ENCODE measurements around the gene EHF.

EHF gene

DNA sequence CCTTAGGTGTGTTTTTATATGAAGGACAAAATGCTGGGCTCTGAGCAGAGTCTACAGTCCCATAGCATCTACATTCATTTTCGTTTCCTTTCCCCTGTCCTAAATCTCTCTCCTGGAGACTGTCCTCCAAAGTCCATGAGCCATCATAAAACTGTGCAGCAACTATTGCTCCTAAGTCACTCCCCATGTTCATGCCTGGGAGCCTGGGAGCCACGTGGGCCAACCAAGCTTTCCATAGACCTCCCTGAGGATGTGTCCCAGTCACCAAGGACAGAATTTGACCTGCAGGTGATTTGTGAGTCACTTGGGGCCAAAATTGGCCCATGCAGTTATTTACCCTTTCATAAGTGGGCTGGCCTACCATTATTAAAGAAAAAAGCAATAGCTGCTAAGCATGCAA, 28.7 kb downstream of the EHF start:
- Mint-ChIP-seq H3K4me3 (no peak overlapping the region), H3K27me3 (ENCODE audit: low read depth) (peaks cover 61% of the 10 kb centered on the region), H3K4me1 (ENCODE audit: low read depth) (peaks cover 21% of the 10 kb centered on the region), H3K9me3 (no peaks in the 10 kb centered on the region), H3K27ac (no peak overlapping the region), H3K36me3 (ENCODE audit: low read depth) (no peaks in the 10 kb centered on the region)
- no peak for DNase-seq (ENCODE audit: low spot score)

DNA sequence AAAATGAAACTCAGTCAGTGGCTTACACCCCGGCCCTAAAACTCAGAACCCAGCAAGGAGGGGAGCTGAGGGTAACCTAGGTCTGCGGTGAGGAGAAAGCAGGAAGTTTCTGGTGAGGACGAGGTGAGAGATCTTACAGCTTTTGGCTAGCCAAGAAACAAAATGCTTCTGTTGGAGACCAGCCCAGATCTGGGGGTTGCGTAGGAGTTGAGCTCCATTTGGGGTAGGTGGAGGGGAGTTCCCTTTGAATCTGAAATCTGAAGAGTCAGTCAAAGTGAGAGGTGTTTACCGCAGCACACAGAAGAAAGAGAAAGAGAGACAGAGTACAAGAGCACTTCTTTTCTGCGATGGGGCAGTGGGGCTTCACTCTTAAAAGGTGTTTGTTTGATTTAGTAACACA, 29.6 kb downstream of the EHF start:
- H3K4me3 Mint-ChIP-seq: peak overlapping the region; percentile 69
- H3K36me3 Mint-ChIP-seq (ENCODE audit: low read depth): no peaks in the 10 kb centered on the region
- H3K27me3 Mint-ChIP-seq (ENCODE audit: low read depth): peaks cover 58% of the 10 kb centered on the region
- peak overlapping the region; percentile 64 for H3K27ac Mint-ChIP-seq
- DNase-seq (ENCODE audit: low spot score): peak; percentile 90
- no peaks in the 10 kb centered on the region for H3K9me3 Mint-ChIP-seq
- H3K4me1 Mint-ChIP-seq (ENCODE audit: low read depth): peaks cover 21% of the 10 kb centered on the region

DNA sequence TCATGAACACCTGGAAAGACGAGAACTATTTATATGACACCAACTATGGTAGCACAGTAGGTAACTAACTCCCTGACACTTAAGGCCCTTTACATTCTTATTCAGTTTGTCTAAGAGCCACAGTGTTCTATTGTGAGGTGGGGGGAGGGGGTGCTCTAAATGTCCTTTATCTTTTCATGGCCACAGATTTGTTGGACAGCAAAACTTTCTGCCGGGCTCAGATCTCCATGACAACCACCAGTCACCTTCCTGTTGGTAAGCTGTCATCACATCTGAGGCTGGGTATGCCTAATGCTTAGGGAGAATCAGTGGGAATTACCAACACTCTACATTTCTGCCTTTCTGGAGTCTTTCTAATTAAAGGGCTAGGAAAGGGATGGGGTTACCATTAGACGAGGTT, 30.7 kb downstream of the EHF start:
- Mint-ChIP-seq H3K4me3 (peak overlapping the region; percentile 34), H3K36me3 (ENCODE audit: low read depth) (no peaks in the 10 kb centered on the region), H3K9me3 (no peaks in the 10 kb centered on the region), H3K27me3 (ENCODE audit: low read depth) (peaks cover 54% of the 10 kb centered on the region), H3K27ac (no peak overlapping the region), H3K4me1 (ENCODE audit: low read depth) (peaks cover 21% of the 10 kb centered on the region)
- no peak for DNase-seq (ENCODE audit: low spot score)

DNA sequence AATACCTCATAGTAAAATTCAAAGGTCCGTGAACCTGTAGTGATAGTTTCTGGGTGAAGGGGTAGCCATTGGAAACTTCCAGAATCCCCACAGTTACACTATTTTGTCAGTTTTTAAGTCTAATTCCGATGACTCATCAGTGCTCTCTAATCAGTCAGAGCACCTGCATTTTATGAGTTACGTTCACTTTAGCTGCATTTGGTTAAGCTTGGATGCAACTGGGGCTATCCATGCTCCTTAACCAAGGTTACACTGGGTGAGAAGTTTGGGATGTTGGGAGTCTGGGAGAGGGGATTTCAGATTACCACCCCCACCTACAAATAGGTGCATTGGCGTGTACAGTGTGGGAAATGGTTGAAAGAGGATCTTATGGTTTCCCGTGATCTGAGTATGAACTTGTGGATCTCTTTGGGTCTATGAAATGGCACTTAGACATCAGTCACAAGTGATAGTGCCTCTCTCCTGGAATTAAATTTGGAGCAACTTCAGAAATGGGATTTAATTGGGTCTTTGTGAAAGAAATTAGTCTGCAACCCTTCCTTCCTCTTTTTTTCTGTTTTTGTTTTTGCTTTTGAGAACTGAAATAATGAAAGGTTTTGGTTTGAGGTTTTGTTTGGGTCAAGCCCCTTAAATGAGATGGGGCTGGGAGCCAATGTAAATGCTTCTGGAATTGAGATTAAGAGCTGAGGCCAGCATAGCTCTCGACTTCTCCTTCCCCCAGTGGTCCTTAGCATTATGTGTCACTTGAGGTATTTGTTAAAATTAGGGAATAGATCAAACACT, 31.5 kb downstream of the EHF start:
- Mint-ChIP-seq H3K27me3 (ENCODE audit: low read depth) (peaks cover 53% of the 10 kb centered on the region), H3K4me3 (no peak overlapping the region), H3K36me3 (ENCODE audit: low read depth) (no peaks in the 10 kb centered on the region), H3K9me3 (no peaks in the 10 kb centered on the region), H3K4me1 (ENCODE audit: low read depth) (peaks cover 21% of the 10 kb centered on the region), H3K27ac (no peak overlapping the region)
- DNase-seq (ENCODE audit: low spot score): no peak

DNA sequence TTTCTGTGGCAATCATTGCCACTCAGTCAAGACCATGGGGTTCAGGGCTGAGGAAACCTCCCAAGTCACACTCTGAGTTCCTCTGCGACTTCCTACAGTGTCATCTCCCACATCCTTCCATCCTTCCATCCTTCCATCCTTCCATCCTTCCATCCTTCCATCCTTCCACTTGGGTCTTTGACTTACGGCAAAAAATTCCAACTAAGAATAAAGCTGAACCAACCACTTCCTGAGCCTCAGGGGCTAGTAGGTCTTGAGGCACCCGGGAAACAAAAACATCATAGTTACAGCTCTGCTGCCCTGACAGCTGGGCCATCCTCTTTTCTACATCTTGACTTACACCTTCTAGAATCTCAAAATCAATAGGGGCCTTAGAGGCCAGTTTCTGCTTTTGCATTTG, 32.1 kb downstream of the EHF start:
- no peak for DNase-seq (ENCODE audit: low spot score)
- H3K4me3 Mint-ChIP-seq: no peak overlapping the region
- H3K27ac Mint-ChIP-seq: peak overlapping the region; percentile 70
- H3K36me3 Mint-ChIP-seq (ENCODE audit: low read depth): no peaks in the 10 kb centered on the region
- peaks cover 21% of the 10 kb centered on the region for H3K4me1 Mint-ChIP-seq (ENCODE audit: low read depth)
- no peaks in the 10 kb centered on the region for H3K9me3 Mint-ChIP-seq
- peaks cover 47% of the 10 kb centered on the region for H3K27me3 Mint-ChIP-seq (ENCODE audit: low read depth)

DNA sequence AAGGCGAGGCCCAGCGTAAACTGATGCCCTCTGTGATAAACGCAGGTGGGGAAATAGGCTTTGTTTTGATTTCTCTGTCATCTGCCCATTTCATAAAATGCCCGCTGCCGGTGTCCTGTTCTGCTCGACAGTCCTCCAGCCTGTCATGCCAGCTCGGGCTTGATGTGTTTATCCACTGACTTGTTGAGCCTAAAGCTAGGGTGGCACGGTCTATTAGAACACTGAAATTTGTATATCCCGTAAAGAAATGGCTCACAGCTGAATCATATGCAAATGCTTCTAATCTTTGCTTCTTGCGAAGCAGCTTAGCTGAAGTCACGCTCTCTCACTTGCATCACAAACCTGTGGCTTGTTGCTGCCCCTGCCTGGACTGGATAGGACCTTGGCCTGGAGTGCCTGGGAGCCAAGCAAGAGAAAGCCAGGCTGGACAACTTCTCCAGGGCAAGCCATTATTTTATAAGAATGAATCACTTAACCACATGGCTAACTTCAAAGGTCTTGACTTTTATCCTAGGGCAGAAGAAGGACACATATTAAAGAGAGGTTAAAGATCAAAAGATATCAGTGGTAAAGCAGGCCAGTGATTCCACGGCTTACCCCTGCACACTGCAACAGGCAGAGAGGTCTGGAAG, 33.1 kb downstream of the EHF start:
- Mint-ChIP-seq H3K4me3 (no peak overlapping the region), H3K27ac (no peak overlapping the region), H3K27me3 (ENCODE audit: low read depth) (peaks cover 55% of the 10 kb centered on the region), H3K36me3 (ENCODE audit: low read depth) (no peaks in the 10 kb centered on the region), H3K9me3 (no peaks in the 10 kb centered on the region), H3K4me1 (ENCODE audit: low read depth) (peaks cover 21% of the 10 kb centered on the region)
- DNase-seq (ENCODE audit: low spot score): no peak

DNA sequence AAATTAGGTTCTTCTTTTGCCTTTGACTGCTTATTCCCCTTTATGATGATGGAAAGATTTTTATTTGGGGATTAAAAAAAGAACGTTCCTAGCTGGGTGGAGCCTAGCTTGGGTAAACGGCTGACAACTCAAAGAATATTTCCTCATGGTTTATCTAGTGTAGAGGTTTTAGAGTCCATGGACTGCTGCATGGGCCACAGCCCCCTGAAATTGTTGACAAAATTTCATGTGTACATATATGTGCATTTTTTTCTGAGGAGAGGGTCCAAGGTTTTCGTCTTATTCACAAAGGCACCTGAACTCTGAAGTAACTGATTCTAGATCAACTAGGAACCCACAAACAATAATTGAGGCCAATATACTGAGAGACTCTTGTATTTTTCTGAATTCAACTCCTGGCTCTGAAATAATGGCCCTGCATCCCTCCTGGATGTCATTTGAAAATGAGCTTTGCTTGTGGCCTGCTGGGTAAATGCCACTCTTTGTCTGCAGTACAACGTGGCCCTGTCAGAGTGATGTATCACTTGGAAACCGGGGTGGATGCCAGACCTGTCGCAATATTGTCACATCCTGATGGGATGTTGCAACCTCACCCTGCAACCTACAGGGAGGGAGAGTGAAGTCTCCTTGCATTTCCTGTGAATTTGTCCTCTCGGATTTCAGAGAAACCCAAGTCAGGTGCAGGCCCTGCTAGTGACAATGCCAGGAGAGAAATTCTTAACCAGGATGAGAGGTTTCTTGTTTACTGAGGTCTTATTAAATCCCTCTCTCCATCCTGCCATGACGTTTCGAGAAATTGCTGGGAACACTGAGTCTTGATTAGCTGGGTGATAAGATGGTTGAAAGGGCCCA, 33.8 kb downstream of the EHF start:
- peaks cover 21% of the 10 kb centered on the region for H3K4me1 Mint-ChIP-seq (ENCODE audit: low read depth)
- DNase-seq (ENCODE audit: low spot score): no peak
- no peak overlapping the region for H3K4me3 Mint-ChIP-seq
- no peaks in the 10 kb centered on the region for H3K9me3 Mint-ChIP-seq
- H3K27me3 Mint-ChIP-seq (ENCODE audit: low read depth): peaks cover 53% of the 10 kb centered on the region
- no peak overlapping the region for H3K27ac Mint-ChIP-seq
- no peaks in the 10 kb centered on the region for H3K36me3 Mint-ChIP-seq (ENCODE audit: low read depth)

DNA sequence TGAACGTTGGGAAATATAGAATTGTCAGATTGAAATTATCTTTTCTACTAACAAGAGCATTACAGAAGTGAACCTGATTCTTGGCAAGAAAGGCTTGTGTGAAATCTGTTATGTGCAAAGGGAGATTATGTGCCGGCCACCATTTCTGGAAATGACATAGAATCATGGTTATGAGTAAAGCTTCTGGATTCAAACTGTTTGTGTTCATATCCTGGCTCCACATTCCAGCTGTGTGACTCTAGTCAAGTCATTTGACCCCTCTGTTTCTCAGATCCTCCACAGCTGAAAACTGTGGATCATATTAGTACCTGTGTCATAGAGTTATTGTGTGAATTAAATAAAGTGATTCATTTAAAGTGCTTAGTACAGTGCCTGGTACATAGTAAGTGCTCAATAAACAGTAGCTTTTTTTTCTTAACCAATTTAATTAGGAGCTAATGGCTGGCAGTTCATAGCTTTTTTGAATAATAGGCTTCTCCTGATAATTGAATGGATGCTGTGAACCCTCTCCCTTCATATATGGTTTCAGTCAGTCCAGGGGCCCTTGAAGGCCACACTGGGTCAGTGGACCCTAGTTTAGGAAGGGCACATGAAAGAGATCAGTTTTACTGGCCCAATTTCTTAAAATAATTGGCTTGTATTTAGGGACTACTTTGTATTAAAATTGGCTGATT, 34.6 kb downstream of the EHF start:
- no peak for DNase-seq (ENCODE audit: low spot score)
- peaks cover 54% of the 10 kb centered on the region for H3K27me3 Mint-ChIP-seq (ENCODE audit: low read depth)
- H3K27ac Mint-ChIP-seq: no peak overlapping the region
- no peak overlapping the region for H3K4me3 Mint-ChIP-seq
- peaks cover 16% of the 10 kb centered on the region for H3K4me1 Mint-ChIP-seq (ENCODE audit: low read depth)
- H3K9me3 Mint-ChIP-seq: no peaks in the 10 kb centered on the region
- no peaks in the 10 kb centered on the region for H3K36me3 Mint-ChIP-seq (ENCODE audit: low read depth)

DNA sequence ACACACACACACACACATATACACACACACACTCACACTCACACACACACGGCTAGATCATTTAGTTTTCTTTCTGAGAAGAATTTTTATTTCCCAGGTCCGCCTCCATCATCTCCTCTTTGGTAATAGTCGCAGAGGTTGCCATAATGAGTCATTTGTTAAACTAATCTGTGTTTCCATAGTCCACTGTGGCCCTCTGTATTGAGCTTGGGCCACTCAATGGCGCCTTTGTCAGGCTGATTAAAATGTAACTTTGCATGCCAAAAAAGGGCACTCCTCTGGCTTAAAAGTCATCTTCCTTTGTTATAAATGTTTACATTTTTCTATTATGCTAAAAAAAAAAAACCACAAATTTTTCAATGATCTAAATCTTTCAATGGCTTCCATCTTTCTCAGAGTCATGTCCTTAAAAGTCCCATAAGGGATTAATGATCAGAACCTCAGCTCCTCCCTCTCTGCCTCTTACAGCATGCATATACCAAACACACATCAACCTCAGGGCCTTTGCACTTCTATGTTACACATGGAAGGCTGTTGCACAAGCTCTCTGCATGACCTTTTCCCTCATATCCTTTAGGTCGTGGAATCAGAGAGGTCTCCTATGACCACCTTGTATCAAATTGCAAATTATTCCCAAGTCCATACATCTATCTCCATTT, 35.3 kb downstream of the EHF start:
- H3K9me3 Mint-ChIP-seq: no peaks in the 10 kb centered on the region
- H3K4me3 Mint-ChIP-seq: no peak overlapping the region
- no peaks in the 10 kb centered on the region for H3K36me3 Mint-ChIP-seq (ENCODE audit: low read depth)
- H3K4me1 Mint-ChIP-seq (ENCODE audit: low read depth): peaks cover 11% of the 10 kb centered on the region
- no peak for DNase-seq (ENCODE audit: low spot score)
- peaks cover 59% of the 10 kb centered on the region for H3K27me3 Mint-ChIP-seq (ENCODE audit: low read depth)
- no peak overlapping the region for H3K27ac Mint-ChIP-seq

DNA sequence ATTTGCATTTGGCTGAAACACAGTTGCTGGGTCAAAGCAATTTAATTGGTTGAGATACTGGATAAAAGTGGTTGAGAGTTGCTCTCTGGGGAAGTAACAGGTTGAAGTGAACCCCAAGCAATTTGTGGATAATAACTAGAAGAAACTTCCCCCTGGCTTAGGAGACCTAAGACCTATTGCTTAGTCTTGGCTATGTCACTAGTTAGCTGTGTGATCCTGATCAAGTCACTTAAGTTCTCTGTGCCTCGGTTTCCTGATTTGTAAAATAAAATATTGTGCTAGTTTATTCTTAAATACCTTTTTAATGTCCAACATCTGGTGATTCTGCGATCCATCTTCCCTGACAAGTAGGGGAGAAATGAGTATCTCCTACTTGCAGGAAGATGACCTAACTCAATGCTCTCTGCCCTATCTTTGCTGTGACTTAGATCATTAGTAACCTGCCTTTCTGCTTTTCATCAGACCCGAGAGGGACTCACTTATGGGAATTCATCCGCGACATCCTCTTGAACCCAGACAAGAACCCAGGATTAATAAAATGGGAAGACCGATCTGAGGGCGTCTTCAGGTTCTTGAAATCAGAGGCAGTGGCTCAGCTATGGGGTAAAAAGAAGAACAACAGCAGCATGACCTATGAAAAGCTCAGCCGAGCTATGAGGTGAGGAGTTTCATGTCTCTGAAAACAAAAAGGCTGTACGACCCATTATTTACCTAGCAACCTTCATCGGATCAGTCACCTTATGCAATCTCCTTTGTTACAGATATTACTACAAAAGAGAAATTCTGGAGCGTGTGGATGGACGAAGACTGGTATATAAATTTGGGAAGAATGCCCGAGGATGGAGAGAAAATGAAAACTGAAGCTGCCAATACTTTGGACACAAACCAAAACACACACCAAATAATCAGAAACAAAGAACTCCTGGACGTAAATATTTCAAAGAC, 37.5 kb downstream of the EHF start:
- Mint-ChIP-seq H3K4me1 (ENCODE audit: low read depth) (peaks cover under 1% of the 10 kb centered on the region), H3K4me3 (no peak overlapping the region), H3K27me3 (ENCODE audit: low read depth) (peaks cover 57% of the 10 kb centered on the region), H3K27ac (no peak overlapping the region), H3K9me3 (no peaks in the 10 kb centered on the region), H3K36me3 (ENCODE audit: low read depth) (no peaks in the 10 kb centered on the region)
- no peak for DNase-seq (ENCODE audit: low spot score)

DNA sequence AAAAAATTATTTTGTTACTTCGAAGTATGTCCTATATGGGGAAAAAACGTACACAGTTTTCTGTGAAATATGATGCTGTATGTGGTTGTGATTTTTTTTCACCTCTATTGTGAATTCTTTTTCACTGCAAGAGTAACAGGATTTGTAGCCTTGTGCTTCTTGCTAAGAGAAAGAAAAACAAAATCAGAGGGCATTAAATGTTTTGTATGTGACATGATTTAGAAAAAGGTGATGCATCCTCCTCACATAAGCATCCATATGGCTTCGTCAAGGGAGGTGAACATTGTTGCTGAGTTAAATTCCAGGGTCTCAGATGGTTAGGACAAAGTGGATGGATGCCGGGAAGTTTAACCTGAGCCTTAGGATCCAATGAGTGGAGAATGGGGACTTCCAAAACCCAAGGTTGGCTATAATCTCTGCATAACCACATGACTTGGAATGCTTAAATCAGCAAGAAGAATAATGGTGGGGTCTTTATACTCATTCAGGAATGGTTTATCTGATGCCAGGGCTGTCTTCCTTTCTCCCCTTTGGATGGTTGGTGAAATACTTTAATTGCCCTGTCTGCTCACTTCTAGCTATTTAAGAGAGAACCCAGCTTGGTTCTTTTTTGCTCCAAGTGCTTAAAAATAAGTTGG, 38.3 kb downstream of the EHF start:
- Mint-ChIP-seq H3K27me3 (ENCODE audit: low read depth) (peaks cover 54% of the 10 kb centered on the region), H3K27ac (no peak overlapping the region), H3K4me1 (ENCODE audit: low read depth) (no peaks in the 10 kb centered on the region), H3K9me3 (no peaks in the 10 kb centered on the region), H3K4me3 (no peak overlapping the region), H3K36me3 (ENCODE audit: low read depth) (no peaks in the 10 kb centered on the region)
- DNase-seq (ENCODE audit: low spot score): no peak

DNA sequence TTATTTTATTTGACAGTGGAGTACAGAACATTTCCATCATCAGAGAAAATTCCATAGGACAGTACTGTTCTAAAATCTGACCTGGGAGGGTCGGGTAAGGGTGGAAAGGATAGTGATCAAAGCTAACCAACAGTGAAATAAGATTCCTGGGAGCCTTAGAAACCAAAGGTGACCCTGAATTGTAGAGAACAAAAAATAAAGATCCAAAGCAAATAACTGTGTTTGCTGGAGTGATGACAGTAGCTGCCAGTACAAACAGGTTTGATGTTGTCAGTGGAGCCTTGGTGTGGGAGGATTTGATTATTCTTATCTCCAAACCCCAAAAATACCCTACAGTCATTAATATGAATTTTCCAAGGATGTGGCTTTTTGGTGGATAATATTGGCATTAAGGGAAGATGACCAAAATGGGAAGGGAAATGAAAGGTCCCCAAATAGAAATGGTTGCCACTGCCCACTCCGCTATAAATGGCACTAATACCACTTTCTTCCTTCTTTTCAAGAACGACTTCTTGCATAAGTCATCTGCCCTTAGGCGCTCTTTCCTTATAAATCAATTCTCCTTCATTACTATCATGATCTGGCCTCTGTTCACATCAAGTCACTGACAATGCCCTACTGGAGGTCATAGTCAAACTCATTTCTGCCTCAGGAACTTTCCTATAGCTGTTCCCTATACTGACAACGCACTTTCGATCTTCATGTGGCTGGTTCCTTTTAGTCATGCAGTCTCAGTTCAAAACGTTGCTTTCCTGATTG, 44.4 kb downstream of the EHF start:
- Mint-ChIP-seq H3K4me1 (ENCODE audit: low read depth) (peaks cover 3% of the 10 kb centered on the region), H3K36me3 (ENCODE audit: low read depth) (no peaks in the 10 kb centered on the region), H3K27me3 (ENCODE audit: low read depth) (peaks cover 43% of the 10 kb centered on the region), H3K4me3 (no peak overlapping the region), H3K27ac (no peak overlapping the region), H3K9me3 (no peaks in the 10 kb centered on the region)
- no peak for DNase-seq (ENCODE audit: low spot score)

Measured in T-helper 2 cell treated with Interferon-gamma antibody and Interleukin-4, amounts not matched to agents 5 μg/mL and 100 μg/mL, for 36 hours (primary cell).